NCI-H460 (cell line): ENCODE results near the gene RHOH. TPM values are rescaled to one million over a fixed set of nuclear protein-coding genes. Genes with fewer than 3 reads are reported as not detected.

Source experiments
- DNase-seq: peaks from one replicate; pipeline ENCODE4 v3.0.0-alpha.2; 2016; ENCODE audit warnings: low read depth; ENCODE audit errors: extremely low read depth
- total RNA-seq: library from RNA; depleted of rRNA; stranded (reverse); fragments of >200 nt; shearing (Covaris generic); gene quantifications from 2 replicates; pipeline ENCODE4 v1.2.3, GENCODE V29; 2014

Gene RHOH
- total RNA-seq, 1 experiment from 2014 or later: 7.3 TPM

GRCh38 chr4:40231316-40231863 lies 34.6 kb downstream of the RHOH start:
- no peak for DNase-seq

- DNase-seq: no peak
These were observed 35.8 kb downstream of the RHOH start for GRCh38 chr4:40232610-40233009.

- no peak for DNase-seq
These were observed 36.4 kb downstream of the RHOH start for GRCh38 chr4:40233227-40233626.

- no peak for DNase-seq
These were observed 37.7 kb downstream of the RHOH start for GRCh38 chr4:40234519-40235039.

GRCh38 chr4:40238008-40238699 lies 41.3 kb downstream of the RHOH start:
- no peak for DNase-seq

- no peak for DNase-seq
These were observed 42.1 kb downstream of the RHOH start for GRCh38 chr4:40238700-40239548.

GRCh38 chr4:40240040-40240653 lies 43.3 kb downstream of the RHOH start:
- DNase-seq: no peak

GRCh38 chr4:40241026-40241425 lies 44.2 kb downstream of the RHOH start:
- no peak for DNase-seq

- DNase-seq: no peak
These were observed 45.1 kb downstream of the RHOH start for GRCh38 chr4:40241941-40242340.

GRCh38 chr4:40243386-40243948 lies 46.6 kb downstream of the RHOH start:
- DNase-seq: no peak

GRCh38 chr4:40244606-40245005 lies 47.8 kb downstream of the RHOH start:
- DNase-seq: no peak

- DNase-seq: no peak
These were observed 48.7 kb downstream of the RHOH start for GRCh38 chr4:40245550-40245949.

- DNase-seq: no peak
These were observed 49.4 kb downstream of the RHOH start for GRCh38 chr4:40246011-40246900.

GRCh38 chr4:40246938-40247337 lies 50.1 kb downstream of the RHOH start:
- DNase-seq: no peak

GRCh38 chr4:40247350-40247749 lies 50.5 kb downstream of the RHOH start:
- no peak for DNase-seq

- DNase-seq: no peak
These were observed 54.5 kb downstream of the RHOH start for GRCh38 chr4:40251366-40251765.

- DNase-seq: no peak
These were observed 57.1 kb downstream of the RHOH start for GRCh38 chr4:40253906-40254305.

- no peak for DNase-seq
These were observed 58.0 kb downstream of the RHOH start for GRCh38 chr4:40254608-40255392.
